Measurements from ENCODE around the gene REXO4.

Gene REXO4

GRCh38 chr9:133357656-133358055, 60.2 kb downstream of the REXO4 start:
- Mint-ChIP-seq H3K9me3 (no peaks in the 10 kb centered on the region), H3K27me3 (ENCODE audit: low read depth) (no peaks in the 10 kb centered on the region), H3K27ac (no peak overlapping the region), H3K4me1 (peaks cover 45% of the 10 kb centered on the region), H3K36me3 (ENCODE audit: low read depth) (peaks cover 35% of the 10 kb centered on the region), H3K4me3 (peak overlapping the region; percentile 83 to 86 (median 84))
- TF ChIP-seq CTCF (IDR thresholded peaks at IDR 0.05; ENCODE audit: unreplicated experiment in 3 of 3): no peak

GRCh38 chr9:133356391-133357091, 61.3 kb downstream of the REXO4 start, which contains the start of the genes SURF1 and SURF2:
SURF1 (minus strand) TSS chr9:133356487; CDS start chr9:133356453, 34 bp downstream.
SURF2 (plus strand) TSS chr9:133356550; CDS start chr9:133356593, 43 bp downstream.
- Mint-ChIP-seq H3K27ac (peak within 1 kb of the TSS in 2 of 3 experiments; percentile 72 to 75), H3K9me3 (no peaks in the 10 kb centered on the region), H3K4me3 (peak within 1 kb of the TSS; percentile 87 to 92 (median 91)), H3K4me1 (peaks cover 36% of the 10 kb centered on the region), H3K36me3 (ENCODE audit: low read depth) (peaks cover 36% of the 10 kb centered on the region), H3K27me3 (ENCODE audit: low read depth) (no peaks in the 10 kb centered on the region)
- no peak for TF ChIP-seq CTCF (IDR thresholded peaks at IDR 0.05; ENCODE audit: unreplicated experiment in 3 of 3)
